Erythroblast (primary cell): ENCODE results near the gene TMEM94.

ENCODE experiments used
- GATA1 ChIP-seq: IDR thresholded peaks from 2 replicates; pipeline ENCODE4 v1.6.1; 2011; ENCODE audit warnings: low read depth, mild to moderate bottlenecking, control low read depth, low read length, moderate library complexity
- POLR2A ChIP-seq: IDR thresholded peaks from 2 replicates; pipeline ENCODE4 v1.6.1; 2011; ENCODE audit warnings: mild to moderate bottlenecking, low read length

DNA sequence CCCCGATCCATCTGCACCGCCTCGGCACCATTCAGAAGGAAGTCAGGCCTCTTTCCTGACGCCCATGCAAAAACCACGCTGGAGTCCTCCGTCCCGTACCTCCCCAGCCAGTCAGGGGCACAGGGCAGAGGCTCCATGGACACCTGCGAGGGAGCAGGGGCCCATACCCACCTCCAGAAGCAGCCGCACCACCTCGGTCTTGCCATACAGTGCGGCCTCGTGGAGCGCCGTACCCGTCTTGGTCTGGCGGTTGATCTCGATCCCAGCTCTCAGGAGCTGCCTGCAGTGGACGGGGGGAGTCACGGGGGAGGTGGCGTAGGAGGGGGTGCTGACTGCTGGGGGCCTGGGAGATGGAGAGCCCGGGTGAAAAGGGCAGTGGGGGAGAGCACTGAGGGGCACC lies 49.7 kb downstream of the TMEM94 start:
- TF ChIP-seq POLR2A (no peak), GATA1 (no peak)
